Activated naive CD8-positive, alpha-beta T cell (primary cell): Measurements from ENCODE around the gene LENG8.
"Not testable (repeated sequence)": the region's sequence is repeated elsewhere in the genome, so short reads cannot be mapped to it uniquely, and the experiment has no call there.

Experiments
- H3K27ac Mint-ChIP-seq: one replicate; pipeline ENCODE4 v1.8.0; 2021; ENCODE audit warnings: mixed read lengths
- H3K27me3 Mint-ChIP-seq: one replicate; pipeline ENCODE4 v1.8.0; 2021; ENCODE audit warnings: mixed read lengths
- H3K36me3 Mint-ChIP-seq: one replicate; pipeline ENCODE4 v1.8.0; 2021; ENCODE audit warnings: mixed read lengths
- H3K4me1 Mint-ChIP-seq: one replicate; pipeline ENCODE4 v1.8.0; 2021; ENCODE audit warnings: low read depth, mixed read lengths
- H3K4me3 Mint-ChIP-seq: one replicate; pipeline ENCODE4 v1.8.0; 2021; ENCODE audit warnings: mild to moderate bottlenecking, mixed read lengths
- H3K9me3 Mint-ChIP-seq: one replicate; pipeline ENCODE4 v1.8.0; 2021; ENCODE audit warnings: low read depth, mixed read lengths

The LENG8 gene

GRCh38 chr19:54430306-54431254, 18.4 kb upstream of the LENG8 start:
- Mint-ChIP-seq H3K27me3 (peaks cover 13% of the 10 kb centered on the region), H3K4me3 (peak overlapping the region; percentile 57), H3K27ac (no peak overlapping the region), H3K4me1 (peaks cover 15% of the 10 kb centered on the region), H3K9me3 (no peaks in the 10 kb centered on the region), H3K36me3 (no peaks in the 10 kb centered on the region)

DNA sequence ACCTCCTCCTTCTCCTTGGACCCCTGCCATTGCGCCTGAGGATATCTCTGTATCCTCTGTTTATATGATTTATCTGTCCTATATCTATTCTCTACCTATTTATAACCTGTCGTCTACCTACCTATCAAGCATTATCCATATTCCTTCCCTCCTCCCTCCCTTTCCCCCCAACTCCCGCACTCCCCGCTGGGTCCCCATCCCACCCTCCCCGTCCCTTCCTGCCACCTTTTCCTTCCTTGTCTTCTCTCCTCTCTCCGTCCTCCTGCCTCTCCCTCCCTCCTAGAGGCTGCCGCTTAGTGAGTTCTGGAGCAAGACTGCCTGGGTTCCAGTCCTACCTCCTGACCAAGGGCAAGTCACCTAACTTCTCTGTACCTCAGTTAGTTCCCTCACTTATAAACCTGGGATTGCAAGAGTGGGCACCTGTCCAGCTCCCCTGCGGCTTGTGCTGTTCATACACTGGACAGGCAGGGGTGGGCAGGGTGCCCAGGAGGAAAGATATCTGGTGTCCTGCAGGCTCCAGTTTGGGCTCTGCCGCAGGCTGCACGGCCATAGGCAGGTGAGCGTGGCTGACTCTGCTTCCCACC, 17.7 kb upstream of the LENG8 start:
- Mint-ChIP-seq H3K9me3 (no peaks in the 10 kb centered on the region), H3K27ac (no peak overlapping the region), H3K36me3 (no peaks in the 10 kb centered on the region), H3K4me1 (peaks cover 15% of the 10 kb centered on the region), H3K4me3 (peak overlapping the region; percentile 57), H3K27me3 (peaks cover 6% of the 10 kb centered on the region)

DNA sequence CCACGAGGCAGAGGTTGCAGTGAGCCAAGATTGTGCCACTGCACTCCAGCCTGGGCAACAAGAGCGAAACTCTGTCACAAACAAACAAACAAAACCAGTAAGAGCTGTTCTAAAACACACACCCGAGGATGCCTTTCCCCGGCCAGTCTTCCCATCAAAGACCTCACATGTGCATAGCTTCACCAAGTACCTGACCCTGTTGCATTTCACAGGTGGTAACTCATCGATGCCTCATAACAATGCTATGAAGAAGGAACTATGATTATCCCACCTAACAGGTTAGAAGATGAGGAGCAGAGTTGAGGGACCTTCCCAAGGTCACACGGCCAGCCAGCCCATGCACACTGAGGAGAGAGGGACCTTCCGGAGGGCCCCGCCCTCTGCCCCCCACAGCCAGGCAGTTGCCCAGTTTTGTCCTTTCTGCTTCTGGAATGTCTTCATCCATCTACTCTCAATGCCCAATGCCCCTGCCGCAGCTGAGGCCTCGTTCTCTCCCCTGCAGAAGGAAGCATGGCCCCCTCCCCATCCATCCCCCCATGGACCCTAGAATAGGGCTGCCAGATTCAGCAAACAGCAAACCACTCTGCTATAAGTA, 16.8 kb upstream of the LENG8 start:
- no peak overlapping the region for H3K4me3 Mint-ChIP-seq
- H3K27me3 Mint-ChIP-seq = peaks cover 4% of the 10 kb centered on the region
- H3K27ac Mint-ChIP-seq = no peak overlapping the region
- no peaks in the 10 kb centered on the region for H3K36me3 Mint-ChIP-seq
- no peaks in the 10 kb centered on the region for H3K9me3 Mint-ChIP-seq
- H3K4me1 Mint-ChIP-seq = peaks cover 15% of the 10 kb centered on the region

GRCh38 chr19:54433697-54434096, 15.3 kb upstream of the LENG8 start:
- H3K9me3 Mint-ChIP-seq = no peaks in the 10 kb centered on the region
- peaks cover 19% of the 10 kb centered on the region for H3K4me1 Mint-ChIP-seq
- H3K4me3 Mint-ChIP-seq = no peak overlapping the region
- H3K27ac Mint-ChIP-seq = no peak overlapping the region
- H3K36me3 Mint-ChIP-seq = no peaks in the 10 kb centered on the region
- peaks cover 2% of the 10 kb centered on the region for H3K27me3 Mint-ChIP-seq

- H3K9me3 Mint-ChIP-seq = no peaks in the 10 kb centered on the region
Measured at GRCh38 chr19:54434112-54434872, 14.7 kb upstream of the LENG8 start.

DNA sequence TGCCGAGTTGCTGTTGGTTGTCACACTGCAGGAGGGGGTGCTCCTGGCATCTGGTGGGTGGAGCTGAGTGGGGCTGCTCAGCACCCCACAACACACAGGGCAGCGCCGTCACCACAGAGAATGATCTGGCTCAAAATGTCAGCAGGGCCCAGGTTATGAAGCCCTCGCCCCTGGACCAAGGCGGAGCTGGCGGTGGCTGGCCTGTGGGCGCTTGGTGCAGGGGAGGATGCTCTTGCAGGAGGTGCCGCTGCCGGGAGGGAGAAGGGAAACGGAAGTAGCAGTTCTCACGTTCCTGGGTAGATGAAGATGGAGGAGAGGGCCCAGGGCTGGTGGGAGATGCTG, 14.2 kb upstream of the LENG8 start:
- Mint-ChIP-seq H3K27me3 (no peaks in the 10 kb centered on the region), H3K4me1 (peaks cover 22% of the 10 kb centered on the region), H3K27ac (no peak overlapping the region), H3K4me3 (peak overlapping the region; percentile 51), H3K36me3 (no peaks in the 10 kb centered on the region), H3K9me3 (no peaks in the 10 kb centered on the region)

More at GRCh38 chr19:54434112-54434872, 14.7 kb upstream of the LENG8 start:
- Mint-ChIP-seq H3K4me1 (peaks cover 21% of the 10 kb centered on the region), H3K36me3 (no peaks in the 10 kb centered on the region), H3K4me3 (no peak overlapping the region), H3K27me3 (peaks cover under 1% of the 10 kb centered on the region), H3K27ac (no peak overlapping the region)

DNA sequence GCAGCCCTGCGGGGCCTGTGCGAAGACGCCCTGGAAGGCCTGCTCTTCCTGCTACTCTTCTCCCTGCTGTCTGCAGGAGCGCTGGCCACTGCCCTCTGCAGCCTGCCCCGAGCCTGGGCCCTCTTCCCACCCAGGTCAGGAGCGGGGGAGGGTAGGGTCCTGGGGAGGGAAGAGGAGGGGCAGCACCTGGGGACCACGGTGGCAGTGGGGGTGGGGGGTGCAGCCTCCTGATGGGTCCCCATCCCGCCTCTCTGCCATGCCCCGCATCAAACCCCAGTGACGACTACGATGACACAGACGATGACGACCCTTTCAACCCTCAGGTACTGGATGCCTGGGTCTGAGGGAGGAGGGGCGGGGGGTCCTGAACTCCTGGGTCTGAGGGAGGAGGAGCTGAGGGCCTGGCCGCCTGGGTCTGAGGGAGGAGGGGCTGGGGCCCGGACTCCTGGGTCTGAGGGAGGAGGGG, 13.4 kb upstream of the LENG8 start:
- no peaks in the 10 kb centered on the region for H3K27me3 Mint-ChIP-seq
- H3K9me3 Mint-ChIP-seq = no peaks in the 10 kb centered on the region
- peaks cover 22% of the 10 kb centered on the region for H3K4me1 Mint-ChIP-seq
- H3K27ac Mint-ChIP-seq = no peak overlapping the region
- no peaks in the 10 kb centered on the region for H3K36me3 Mint-ChIP-seq
- no peak overlapping the region for H3K4me3 Mint-ChIP-seq

GRCh38 chr19:54436031-54436523, 12.9 kb upstream of the LENG8 start:
- Mint-ChIP-seq H3K27ac (no peak overlapping the region), H3K4me3 (no peak overlapping the region), H3K36me3 (no peaks in the 10 kb centered on the region), H3K9me3 (no peaks in the 10 kb centered on the region), H3K27me3 (no peaks in the 10 kb centered on the region), H3K4me1 (peaks cover 23% of the 10 kb centered on the region)

DNA sequence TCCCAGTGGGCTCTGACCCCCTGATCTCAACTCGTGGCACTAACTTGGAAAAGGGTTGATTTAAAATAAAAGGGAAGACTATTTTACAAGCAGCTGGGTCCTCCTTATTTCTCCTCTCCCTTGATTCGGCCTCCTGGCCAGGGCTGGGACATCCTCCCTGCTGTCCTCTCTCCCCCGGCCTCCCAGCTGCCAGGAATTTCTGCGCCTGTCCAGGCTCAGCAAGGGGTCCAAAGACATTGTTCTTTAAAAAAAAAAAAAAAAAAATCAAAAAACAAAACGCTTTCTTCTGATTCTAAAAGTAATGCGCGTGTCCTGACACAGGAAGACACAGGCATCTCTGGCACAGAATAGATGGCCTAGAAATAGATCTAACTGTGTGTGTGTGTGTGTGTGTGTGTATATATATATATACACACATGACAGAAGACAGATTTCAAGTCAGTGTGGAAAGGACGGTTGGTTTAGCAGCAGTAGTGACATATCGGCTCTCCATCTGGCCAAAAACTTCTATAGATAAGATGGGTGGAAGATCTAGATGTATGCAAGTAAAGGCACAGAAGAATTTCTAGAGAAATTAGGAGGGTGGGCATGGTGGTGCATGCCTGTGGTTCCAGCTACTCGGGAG, 12.3 kb upstream of the LENG8 start:
- no peak overlapping the region for H3K27ac Mint-ChIP-seq
- no peaks in the 10 kb centered on the region for H3K27me3 Mint-ChIP-seq
- peaks cover 20% of the 10 kb centered on the region for H3K4me1 Mint-ChIP-seq
- H3K36me3 Mint-ChIP-seq = no peaks in the 10 kb centered on the region
- no peak overlapping the region for H3K4me3 Mint-ChIP-seq
- no peaks in the 10 kb centered on the region for H3K9me3 Mint-ChIP-seq

GRCh38 chr19:54439174-54439851, 9.7 kb upstream of the LENG8 start:
- peak overlapping the region; percentile 64 for H3K27ac Mint-ChIP-seq
- peaks cover 23% of the 10 kb centered on the region for H3K4me1 Mint-ChIP-seq
- peaks cover 2% of the 10 kb centered on the region for H3K36me3 Mint-ChIP-seq
- H3K27me3 Mint-ChIP-seq = no peaks in the 10 kb centered on the region
- no peaks in the 10 kb centered on the region for H3K9me3 Mint-ChIP-seq
- no peak overlapping the region for H3K4me3 Mint-ChIP-seq

- Mint-ChIP-seq H3K4me1 (peaks cover 14% of the 10 kb centered on the region), H3K9me3 (no peaks in the 10 kb centered on the region), H3K27ac (peak overlapping the region; percentile 46), H3K27me3 (no peaks in the 10 kb centered on the region), H3K4me3 (no peak overlapping the region), H3K36me3 (peaks cover 2% of the 10 kb centered on the region)
Measured at GRCh38 chr19:54440641-54441040, 8.4 kb upstream of the LENG8 start.

DNA sequence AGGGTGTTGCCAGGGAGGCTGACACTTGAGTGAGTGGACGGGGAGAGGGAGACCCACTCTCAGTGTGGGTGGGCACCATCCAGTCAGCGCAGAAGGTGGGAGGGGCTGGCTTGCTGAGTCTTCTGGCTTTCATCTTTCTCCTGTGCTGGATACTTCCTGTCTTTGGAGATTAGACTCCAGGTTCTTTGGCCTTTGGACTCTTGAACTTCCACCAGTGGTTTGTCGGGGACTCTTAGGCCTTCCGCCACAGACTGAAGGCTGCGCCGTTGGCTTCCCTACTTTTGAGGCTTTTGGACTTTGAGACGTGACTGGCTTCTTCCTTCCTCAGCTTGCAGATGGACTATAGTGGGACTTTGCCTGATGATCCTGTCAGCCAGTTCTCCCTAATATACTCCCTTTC, 4.3 kb upstream of the LENG8 start:
- no peak overlapping the region for H3K4me3 Mint-ChIP-seq
- no peaks in the 10 kb centered on the region for H3K9me3 Mint-ChIP-seq
- H3K27me3 Mint-ChIP-seq = no peaks in the 10 kb centered on the region
- peaks cover 2% of the 10 kb centered on the region for H3K36me3 Mint-ChIP-seq
- H3K4me1 Mint-ChIP-seq = peaks cover 25% of the 10 kb centered on the region
- no peak overlapping the region for H3K27ac Mint-ChIP-seq

GRCh38 chr19:54446349-54446748, 2.6 kb upstream of the LENG8 start:
- H3K27ac Mint-ChIP-seq, H3K9me3 Mint-ChIP-seq, H3K36me3 Mint-ChIP-seq, H3K4me3 Mint-ChIP-seq, H3K27me3 Mint-ChIP-seq: not testable (repeated sequence)
- peaks cover 37% of the 10 kb centered on the region for H3K4me1 Mint-ChIP-seq
